IMR-90 (cell line): ENCODE data around the gene KLK8. TPM values are rescaled to one million over a fixed set of nuclear protein-coding genes. Genes with fewer than 3 reads are reported as not detected.

ENCODE experiments used
- ATAC-seq: fragments of 200-7000 bp; cut with Tn5 transposase; 2 replicates; pipeline ENCODE4 v1.9.1; 2020; ENCODE audit warnings: low read depth, mild to moderate bottlenecking, moderate library complexity
- BruUV-seq: library from RNA; stranded (reverse); fragments of 400-500 nt; replicated peaks from 2 replicates; lab custom pipeline; 2021; lab: Mats Ljungman, UMichigan
- CTCF ChIA-PET: fragments of 300-600 bp; formaldehyde crosslinking; extraction: SDS; loops from one replicate; lab custom pipeline; 2021; ENCODE audit warnings: antibody characterized with exemption; lab: Yijun Ruan, JAX
- POLR2A ChIA-PET: fragments of 300-600 bp; sonication (Branson Sonifier 250); formaldehyde crosslinking; loops from one replicate; lab custom pipeline; 2022; ENCODE audit warnings: antibody characterized with exemption; ENCODE audit not compliant: unreplicated experiment; lab: Charles Lee
- DNase-seq: peaks from one replicate; pipeline ENCODE4 v3.0.0; 2013
- H2AFZ ChIP-seq: replicated peaks from 2 replicates; pipeline ENCODE3; 2013; ENCODE audit warnings: low read length, mild to moderate bottlenecking; ENCODE audit not compliant: poor library complexity
- H2AK5ac ChIP-seq: 2 replicates; pipeline ENCODE4 v1.6.1; 2013; ENCODE audit warnings: low read depth, low read length, inconsistent platforms
- H2AK9ac ChIP-seq: replicated peaks from 2 replicates; pipeline ENCODE3; 2013; ENCODE audit warnings: mild to moderate bottlenecking, low read depth, low read length, moderate library complexity; ENCODE audit not compliant: poor library complexity
- H2BK120ac ChIP-seq: 2 replicates; pipeline ENCODE4 v1.6.1; 2013; ENCODE audit warnings: low read depth, low read length, inconsistent platforms
- H2BK15ac ChIP-seq: 3 replicates; pipeline ENCODE4 v1.6.1; 2013; ENCODE audit warnings: low read depth, low read length, inconsistent platforms
- H2BK20ac ChIP-seq: 2 replicates; pipeline ENCODE4 v1.6.1; 2013; ENCODE audit warnings: low read depth, mild to moderate bottlenecking, inconsistent platforms, low read length, moderate library complexity
- H2BK5ac ChIP-seq: 2 replicates; pipeline ENCODE4 v1.6.1; 2013; ENCODE audit warnings: mild to moderate bottlenecking, low read depth, low read length, inconsistent platforms; ENCODE audit not compliant: poor library complexity, severe bottlenecking
- H3K14ac ChIP-seq: replicated peaks from 2 replicates; pipeline ENCODE4 v1.6.1; 2013; ENCODE audit warnings: low read depth, low read length, inconsistent platforms
- H3K18ac ChIP-seq: 2 replicates; pipeline ENCODE4 v1.6.1; 2013; ENCODE audit warnings: low read depth, low read length, control low read depth
- H3K23ac ChIP-seq: 2 replicates; pipeline ENCODE4 v1.6.1; 2013; ENCODE audit warnings: low read depth, low read length, inconsistent platforms
- H3K27ac ChIP-seq: 2 replicates; pipeline ENCODE4 v1.5.1; 2013; ENCODE audit warnings: mild to moderate bottlenecking, control low read depth, low read length; ENCODE audit not compliant: insufficient read depth
- H3K27me3 ChIP-seq: 2 replicates; pipeline ENCODE4 v1.6.1; 2013; ENCODE audit warnings: low read length; ENCODE audit not compliant: control insufficient read depth, insufficient read depth
- H3K36me3 ChIP-seq: 2 replicates; pipeline ENCODE4 v1.6.1; 2013; ENCODE audit warnings: low read length, mixed read lengths; ENCODE audit not compliant: control insufficient read depth, insufficient read depth
- H3K4ac ChIP-seq: 2 replicates; pipeline ENCODE4 v1.6.1; 2013; ENCODE audit warnings: low read depth, low read length, inconsistent platforms
- H3K4me1 ChIP-seq: 2 replicates; pipeline ENCODE4 v1.6.1; 2013; ENCODE audit warnings: low read length, mixed read lengths; ENCODE audit not compliant: control insufficient read depth, insufficient read depth
- H3K4me2 ChIP-seq: 2 replicates; pipeline ENCODE4 v1.6.1; 2013; ENCODE audit warnings: low read depth, mild to moderate bottlenecking, control low read depth, low read length, moderate library complexity
- H3K4me3 ChIP-seq: 2 replicates; pipeline ENCODE4 v1.5.1; 2013; ENCODE audit warnings: low read depth, mild to moderate bottlenecking, control low read depth, low read length, moderate library complexity; ENCODE audit not compliant: insufficient read depth
- H3K56ac ChIP-seq: 2 replicates; pipeline ENCODE4 v1.6.1; 2013; ENCODE audit warnings: low read length, inconsistent platforms; ENCODE audit not compliant: insufficient read depth; ENCODE audit errors: extremely low read depth
- H3K79me1 ChIP-seq, 2 experiments: 2 replicates each; pipeline ENCODE4 v1.6.1; 2013; ENCODE audit warnings: low read length in 2 of 2, inconsistent platforms in 1 of 2, low read depth in 1 of 2
- H3K9ac ChIP-seq: 2 replicates; pipeline ENCODE4 v1.6.1; 2013; ENCODE audit warnings: low read depth, low read length, control low read depth
- H3K9me1 ChIP-seq: 2 replicates; pipeline ENCODE4 v1.6.1; 2013; ENCODE audit warnings: low read length, inconsistent platforms; ENCODE audit not compliant: insufficient read depth
- H3K9me3 ChIP-seq: 2 replicates; pipeline ENCODE4 v1.6.1; 2013; ENCODE audit warnings: low read length; ENCODE audit not compliant: control insufficient read depth, insufficient read depth
- H4K20me1 ChIP-seq: 2 replicates; pipeline ENCODE4 v1.6.1; 2013; ENCODE audit warnings: low read length, inconsistent platforms; ENCODE audit not compliant: insufficient read depth
- H4K5ac ChIP-seq: 2 replicates; pipeline ENCODE4 v1.6.1; 2013; ENCODE audit warnings: mild to moderate bottlenecking, low read depth, low read length, control low read depth
- H4K8ac ChIP-seq, 2 experiments: 2 replicates each; pipeline ENCODE4 v1.6.1; 2013; ENCODE audit warnings: low read depth in 2 of 2, low read length in 2 of 2, control low read depth in 1 of 2, inconsistent platforms in 1 of 2
- H4K91ac ChIP-seq: 2 replicates; pipeline ENCODE4 v1.6.1; 2013; ENCODE audit warnings: low read depth, low read length, inconsistent platforms; ENCODE audit not compliant: insufficient read depth
- FOS ChIP-seq: fragments of 150-350 bp; IDR thresholded peaks from 2 replicates; pipeline ENCODE4 v1.6.1; 2016; ENCODE audit warnings: low read depth, low read length
- WGBS, 2 experiments: methylation state at CpG; one replicate each; pipeline versions ENCODE4 v1.1.5 to v1.1.7; 2013; ENCODE audit warnings: missing lambda C conversion rate in 2 of 2; ENCODE audit not compliant: insufficient read length in 1 of 2; ENCODE audit errors: extremely low coverage in 2 of 2; 5-methylcytosine and 5-hydroxymethylcytosine counted together
- dilution Hi-C: fragments of 300-500 bp; cut with HindIII; formaldehyde crosslinking; loops from one replicate; pipeline ENCODE4 v1.14.3; 2018; ENCODE audit warnings: low sequenced_read_pairs; ENCODE audit not compliant: unreplicated experiment
- in situ Hi-C: fragments of 300-500 bp; cut with MboI; formaldehyde crosslinking; loops from 3 replicates; pipeline ENCODE4 v1.14.3; 2019; ENCODE audit warnings: low sequenced_read_pairs, inconsistent platforms, mixed read lengths
- intact Hi-C: fragments of 100-400 bp; cut with micrococcal nuclease; formaldehyde crosslinking; loops from 2 replicates; pipeline ENCODE4 v1.10.0; 2022
- polyA plus RNA-seq, 3 experiments: library from polyadenylated mRNA; depleted of rRNA; stranded (reverse); fragments of >200 nt; gene quantifications; 2 replicates each; pipeline ENCODE4 v1.2.3, GENCODE V29; 2012; ENCODE audit warnings: low replicate concordance in 1 of 3
- total RNA-seq: library from RNA; depleted of rRNA; stranded (reverse); fragments of >200 nt; gene quantifications from 2 replicates; pipeline ENCODE4 v1.2.3, GENCODE V29; 2012

Gene KLK8
- total and polyA plus RNA-seq, 2 of the 4 experiments (the other 2 are of a cell fraction), result not detected

- Histone ChIP-seq H3K27ac (no peak overlapping the region), H3K9ac (no peak overlapping the region), H3K9me3 (peaks cover 2% of the 10 kb centered on the region), H4K20me1 (no peaks in the 10 kb centered on the region), H2BK5ac (no peak overlapping the region), H3K36me3 (no peaks in the 10 kb centered on the region), H3K4ac (no peak overlapping the region), H2BK15ac (no peak overlapping the region), H3K27me3 (no peaks in the 10 kb centered on the region), H2AK5ac (no peak overlapping the region), H3K56ac (no peak overlapping the region), H2BK20ac (no peak overlapping the region), H3K4me2 (no peak overlapping the region), H3K23ac (no peak overlapping the region), H3K14ac (no peak overlapping the region), H2BK120ac (no peak overlapping the region), H3K79me1 (no peaks in the 10 kb centered on the region), H3K4me3 (no peak overlapping the region), H4K5ac (no peak overlapping the region), H3K18ac (no peak overlapping the region), H3K9me1 (no peaks in the 10 kb centered on the region), H3K4me1 (no peaks in the 10 kb centered on the region), H2AK9ac (no peak overlapping the region), H2AFZ (no peak overlapping the region), H4K91ac (no peak overlapping the region), H4K8ac (no peak overlapping the region)
- ChIA-PET POLR2A (no interaction called here), CTCF (no interaction called here)
- in situ Hi-C loops (no loop called here), dilution Hi-C loops (no loop called here), intact Hi-C loops (loop anchor here (10.0 kb wide), 1 partner anchor 655 kb away; no protein-coding TSS in a partner anchor)
- no peak for TF ChIP-seq FOS
- ATAC-seq, result no peak
- DNase-seq, result no peak
- BruUV-seq, result no TSS peak
- 30% methylated on average over 2 of the region's 4 CpGs; no CpG with 5 or more reads in 1 of the 2 experiments for WGBS, 2 experiments
Observed at GRCh38 chr19:51010066-51010795, 8.8 kb upstream of the KLK8 start.
